GM21526 (cell line): ENCODE data around the gene ERLIN1.

Source experiments
- ATAC-seq: cut with Tn5 transposase; IDR thresholded peaks from one replicate; pipeline ENCODE4 v1.9.1; 2021; ENCODE audit warnings: moderate library complexity; ENCODE audit not compliant: unreplicated experiment, low FRiP score

Gene ERLIN1

GRCh38 chr10:100185364-100186252, at the start of gene ERLIN1:
Gene ERLIN1 (minus strand): TSS chr10:100186029. CDS start chr10:100185626, 403 bp downstream.
- peak; percentile 74 for ATAC-seq

DNA sequence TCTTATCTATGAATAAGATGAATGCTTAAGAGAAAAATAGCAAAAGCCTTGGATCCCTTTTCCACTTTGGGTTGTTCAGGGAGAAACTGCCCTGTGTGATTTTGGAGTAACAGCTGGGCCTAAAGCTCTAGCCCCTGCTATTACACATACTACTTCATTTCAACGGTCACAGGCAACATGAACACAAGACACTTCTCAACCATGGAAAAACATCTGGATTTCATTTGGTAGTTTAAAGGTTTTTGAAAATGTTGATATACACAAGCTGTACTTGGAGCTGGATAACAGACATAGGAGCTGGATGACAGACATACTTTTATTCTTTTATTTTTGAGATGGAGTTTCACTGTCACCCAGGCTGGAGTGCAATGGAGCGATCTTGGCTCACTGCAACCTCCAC, 46.3 kb upstream of the ERLIN1 start:
- no peak for ATAC-seq

DNA sequence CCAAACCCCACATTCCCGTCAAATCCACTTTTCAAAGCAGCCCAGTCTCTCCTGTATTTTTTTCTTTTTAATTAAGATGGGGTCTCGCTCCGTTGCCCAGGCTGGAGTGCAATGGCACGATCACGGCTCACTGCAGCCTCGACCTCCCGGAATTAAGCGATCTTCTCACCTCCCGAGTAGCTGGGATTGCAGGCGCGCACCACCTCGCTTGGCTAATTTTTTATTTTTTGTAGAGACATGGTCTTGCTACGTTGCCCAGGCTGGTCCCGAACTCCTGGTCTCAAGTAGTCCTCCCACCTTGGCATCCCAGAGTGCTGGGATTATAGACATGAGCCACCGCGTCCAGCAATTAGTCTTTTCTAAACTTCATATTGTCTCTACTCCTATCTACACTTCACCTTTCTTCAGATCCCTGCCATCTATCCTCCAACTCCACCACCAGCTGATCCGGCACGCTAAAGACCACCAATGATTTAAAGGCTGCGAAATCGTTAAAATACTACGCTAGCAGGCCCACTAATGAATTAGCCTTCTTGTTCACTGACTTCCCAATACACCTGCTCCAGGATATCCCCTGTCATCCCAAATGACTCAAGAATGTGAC, 44.1 kb upstream of the ERLIN1 start:
- no peak for ATAC-seq

GRCh38 chr10:100223879-100224278, 38.0 kb upstream of the ERLIN1 start:
- no peak for ATAC-seq

- ATAC-seq, result no peak
Observed at GRCh38 chr10:100222529-100222928, 36.7 kb upstream of the ERLIN1 start.

GRCh38 chr10:100216006-100216405, 30.2 kb upstream of the ERLIN1 start:
- no peak for ATAC-seq

- no peak for ATAC-seq
Observed at GRCh38 chr10:100209303-100209702, 23.5 kb upstream of the ERLIN1 start.

DNA sequence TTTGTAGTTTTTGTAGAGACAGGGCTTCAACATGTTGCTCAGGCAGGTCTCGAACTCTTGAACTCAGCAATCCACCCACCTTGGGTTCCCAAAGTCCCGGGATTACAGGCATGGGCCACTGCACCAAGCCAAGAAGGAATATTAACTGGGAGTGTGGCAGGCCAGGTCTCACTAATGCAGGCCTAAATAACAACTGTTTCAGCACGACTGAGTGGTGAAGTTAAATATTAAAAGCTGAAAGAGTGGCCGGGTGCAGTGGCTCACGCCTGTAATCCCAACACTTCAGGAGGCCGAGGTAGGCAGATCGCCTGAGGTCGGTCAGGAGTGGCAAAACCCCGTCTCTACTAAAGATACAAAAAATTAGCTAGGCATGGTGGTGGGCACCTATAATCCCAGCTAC, 22.4 kb upstream of the ERLIN1 start:
- ATAC-seq, result no peak

DNA sequence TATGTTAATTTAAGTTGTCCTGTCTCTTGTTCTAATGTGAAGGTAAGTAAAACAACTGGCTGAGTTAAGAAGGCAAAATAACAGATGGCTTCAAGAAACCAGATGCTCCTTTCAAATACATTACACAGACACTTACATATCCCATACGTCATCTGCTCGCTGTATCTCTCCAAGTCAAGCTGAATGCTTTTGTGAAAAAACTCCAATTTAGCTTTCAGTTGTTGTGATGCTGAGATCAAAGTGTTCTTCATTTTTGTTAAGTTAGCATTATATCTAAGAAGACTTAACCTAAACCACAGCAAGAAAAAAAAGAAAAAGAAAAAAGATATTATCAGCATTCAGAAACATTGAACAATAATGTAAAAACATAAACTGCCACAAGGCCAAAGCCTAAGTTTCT, 18.5 kb upstream of the ERLIN1 start:
- no peak for ATAC-seq

GRCh38 chr10:100201549-100201948, 15.7 kb upstream of the ERLIN1 start:
- ATAC-seq, result no peak

- ATAC-seq, result no peak
Observed at GRCh38 chr10:100194711-100195110, 8.9 kb upstream of the ERLIN1 start.

- no peak for ATAC-seq
Observed at GRCh38 chr10:100192350-100192749, 6.5 kb upstream of the ERLIN1 start.

DNA sequence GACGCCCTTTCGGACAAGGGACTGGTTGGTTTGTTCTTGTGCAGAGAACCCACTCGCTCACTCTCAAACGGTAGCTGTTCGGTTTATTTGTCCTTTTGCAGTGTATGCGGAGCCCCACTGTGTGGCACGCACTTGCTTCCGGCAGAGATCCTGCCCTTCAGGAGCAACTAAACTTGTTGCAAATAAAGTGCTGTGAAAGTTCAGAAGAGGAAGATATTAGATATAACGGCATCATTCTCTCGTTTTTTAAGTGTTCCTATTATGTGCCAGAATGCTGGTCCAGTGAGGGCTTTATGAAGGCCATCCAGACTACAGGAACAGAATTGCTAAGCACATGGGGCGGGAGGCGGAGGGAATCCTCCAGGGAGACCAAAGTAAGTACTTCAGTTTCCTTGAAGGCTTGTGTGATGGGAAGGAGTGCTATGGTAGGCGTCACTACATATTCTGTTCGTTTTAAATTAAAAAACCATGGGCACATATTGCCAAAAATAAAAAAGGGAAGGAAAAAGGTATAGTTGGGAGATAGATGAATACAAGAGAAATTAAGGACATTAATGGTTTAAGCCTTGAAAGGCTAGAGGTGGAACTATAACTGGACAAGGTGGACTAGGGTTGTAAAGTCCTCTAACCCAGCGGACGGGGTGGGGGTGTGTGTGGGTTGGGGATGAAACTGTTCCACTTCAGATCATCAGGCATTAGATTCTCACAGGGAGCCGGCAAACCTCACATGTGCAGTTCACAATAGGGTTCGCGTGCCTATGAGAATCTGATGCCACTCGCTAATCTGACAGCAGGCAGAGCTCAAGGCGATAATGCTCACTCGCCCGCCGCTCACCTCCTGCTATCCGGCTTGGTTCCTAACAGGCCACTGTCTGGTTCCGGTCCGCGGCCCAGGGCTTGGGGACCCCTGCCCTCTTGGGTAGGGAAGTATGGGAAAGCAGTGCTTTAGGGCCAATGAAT, 704 bp upstream of the ERLIN1 start:
- ATAC-seq, result peak; percentile 54

DNA sequence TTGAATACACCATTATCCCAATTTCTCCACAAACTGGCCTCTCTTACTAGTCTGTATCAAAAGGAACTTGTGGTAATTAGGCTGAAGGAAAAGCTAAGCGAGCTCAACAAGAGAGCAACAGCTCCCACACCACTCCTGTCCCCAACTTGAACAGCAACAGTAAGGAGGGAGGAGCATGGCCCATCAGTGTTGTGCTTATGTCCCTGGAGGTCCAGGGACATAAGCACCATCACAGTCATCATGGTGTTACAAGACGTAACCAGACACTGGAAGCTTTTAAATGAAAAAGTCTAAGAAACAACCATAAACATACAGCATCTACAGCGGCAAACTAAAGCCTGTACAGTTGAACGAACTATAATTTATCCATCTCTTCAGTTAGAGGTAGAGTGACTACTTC, 989 bp downstream of the ERLIN1 start:
- ATAC-seq, result peak; percentile 10

GRCh38 chr10:100184426-100184825, 1.4 kb downstream of the ERLIN1 start:
- no peak for ATAC-seq

DNA sequence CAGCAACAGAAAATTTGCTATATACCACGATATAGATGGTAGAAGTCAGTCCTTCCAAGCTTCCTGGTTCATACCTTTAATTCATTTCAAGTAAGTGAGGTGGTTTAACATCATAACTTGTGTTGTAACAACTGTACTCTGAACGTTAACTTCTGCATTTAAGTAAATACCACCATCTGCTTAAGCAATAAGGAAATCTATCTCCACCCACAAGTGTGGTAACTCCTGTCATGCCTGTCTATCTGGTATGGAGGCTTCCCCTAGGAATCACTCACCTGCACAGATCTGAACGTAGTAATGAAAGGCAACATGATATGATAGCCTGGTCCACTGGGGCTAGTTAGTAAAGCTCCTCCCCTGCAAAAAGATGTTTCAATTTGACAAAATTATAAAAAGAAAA, 2.3 kb downstream of the ERLIN1 start:
- no peak for ATAC-seq

- no peak for ATAC-seq
Observed at GRCh38 chr10:100182908-100183307, 2.9 kb downstream of the ERLIN1 start.

- no peak for ATAC-seq
Observed at GRCh38 chr10:100182281-100182680, 3.5 kb downstream of the ERLIN1 start.

DNA sequence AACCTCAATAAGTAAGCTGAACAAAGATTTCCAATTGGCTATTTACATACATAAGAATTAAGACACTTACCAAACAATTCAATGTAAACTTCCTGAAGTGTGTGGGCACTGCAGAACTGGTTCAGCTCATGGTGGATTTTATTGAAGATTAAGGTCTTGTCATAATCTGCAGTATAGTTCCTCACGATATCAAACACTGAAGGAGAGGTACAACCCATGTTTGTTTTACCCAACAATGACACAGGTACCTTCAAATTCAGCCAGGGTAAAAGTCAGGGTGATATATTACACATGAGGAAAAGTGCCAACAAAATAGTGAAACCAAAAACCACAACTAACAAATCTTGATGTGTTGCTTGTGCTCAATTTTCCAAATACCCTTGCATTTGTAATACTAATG, 10.0 kb downstream of the ERLIN1 start:
- ATAC-seq, result no peak

- no peak for ATAC-seq
Observed at GRCh38 chr10:100174699-100175677, 10.8 kb downstream of the ERLIN1 start.
